ENCODE data around the gene NCAPG2.
"Not testable (repeated sequence)": the region's sequence is repeated elsewhere in the genome, so short reads cannot be mapped to it uniquely, and the experiment has no call there.

Gene NCAPG2

DNA sequence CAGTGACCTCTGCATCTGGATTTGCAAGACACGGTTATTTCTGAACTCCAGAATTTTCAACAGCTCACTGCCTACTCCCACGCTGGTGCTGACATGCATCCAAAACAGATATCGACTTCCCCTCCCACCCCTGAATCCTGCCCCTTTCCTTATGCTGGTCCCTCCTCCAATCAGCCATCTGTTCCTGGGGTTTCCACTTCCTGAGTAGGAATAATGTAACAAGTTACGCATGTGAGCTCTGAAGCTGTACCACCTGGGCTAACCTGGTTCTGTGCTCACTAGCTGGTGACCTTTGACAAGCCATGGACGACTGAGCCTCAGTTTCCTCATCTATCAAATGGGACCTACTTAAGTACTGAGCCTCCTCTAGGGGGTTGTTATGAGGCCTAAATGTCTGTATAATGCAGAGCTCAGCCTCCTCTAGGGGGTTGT lies 1.7 kb upstream of the NCAPG2 start:
- no peak for DNase-seq

DNA sequence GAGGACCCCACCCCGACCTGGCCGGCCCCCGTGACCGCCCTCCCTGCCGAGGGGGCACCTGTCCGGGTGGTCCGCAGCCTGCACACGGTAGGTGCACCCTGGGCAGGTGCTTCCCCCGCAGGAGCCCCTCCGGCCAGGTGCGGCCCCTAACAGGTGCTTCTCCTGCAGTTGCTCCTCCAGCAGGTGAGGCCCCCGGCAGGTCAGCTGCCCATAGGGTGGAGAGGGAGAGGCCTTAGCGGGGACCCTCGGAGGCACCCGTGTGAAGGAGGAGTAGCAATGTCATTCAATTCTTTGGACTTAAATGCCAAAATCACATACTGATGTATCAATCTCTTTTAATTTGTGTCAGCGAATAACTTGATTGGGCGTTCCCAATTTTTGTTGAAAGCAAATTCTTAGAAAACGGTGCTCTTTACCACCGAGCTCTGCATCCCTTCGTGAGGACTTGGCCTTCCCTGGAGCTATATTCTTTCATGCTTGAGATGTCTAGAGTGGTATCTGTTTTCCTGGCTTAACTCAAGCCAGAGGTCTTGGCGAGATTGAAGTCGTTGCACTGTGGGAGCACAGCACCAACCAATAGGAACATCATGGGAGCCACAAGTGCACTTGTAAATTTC lies 738 bp upstream of the NCAPG2 start:
- no peak for DNase-seq

DNA sequence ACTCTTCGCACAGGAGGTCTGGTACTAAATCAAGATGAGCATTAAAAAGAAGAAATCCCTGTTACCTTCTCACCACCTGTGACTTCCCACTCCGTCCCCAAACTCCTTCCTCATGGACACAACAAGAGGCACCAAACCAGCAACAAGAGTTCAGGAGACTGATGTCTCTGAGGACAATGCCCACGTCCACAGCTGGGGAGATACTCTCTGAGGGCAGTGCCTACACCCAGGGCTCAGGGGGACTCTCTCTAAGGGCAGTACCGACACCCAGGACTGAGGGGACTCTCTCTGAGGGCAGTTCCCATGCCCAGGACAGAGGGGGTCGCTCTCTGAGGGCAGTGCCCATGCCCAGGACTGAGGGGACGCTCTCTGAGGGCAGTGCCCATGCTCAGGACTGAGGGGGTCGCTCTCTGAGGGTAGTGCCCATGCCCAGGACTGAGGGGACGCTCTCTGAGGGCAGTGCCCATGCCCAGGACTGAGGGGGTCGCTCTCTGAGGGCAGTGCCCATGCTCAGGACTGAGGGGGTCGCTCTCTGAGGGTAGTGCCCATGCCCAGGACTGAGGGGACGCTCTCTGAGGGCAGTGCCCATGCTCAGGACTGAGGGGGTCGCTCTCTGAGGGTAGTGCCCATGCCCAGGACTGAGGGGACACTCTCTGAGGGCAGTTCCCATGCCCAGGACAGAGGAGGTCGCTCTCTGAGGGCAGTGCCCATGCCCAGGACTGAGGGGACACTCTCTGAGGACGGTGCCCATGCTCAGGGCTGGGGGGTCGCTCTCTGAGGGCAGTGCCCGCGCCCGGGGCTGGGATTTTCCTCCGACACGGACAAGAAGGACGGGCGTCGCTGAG lies 703 bp downstream of the NCAPG2 start:
- not testable (repeated sequence) for DNase-seq

DNA sequence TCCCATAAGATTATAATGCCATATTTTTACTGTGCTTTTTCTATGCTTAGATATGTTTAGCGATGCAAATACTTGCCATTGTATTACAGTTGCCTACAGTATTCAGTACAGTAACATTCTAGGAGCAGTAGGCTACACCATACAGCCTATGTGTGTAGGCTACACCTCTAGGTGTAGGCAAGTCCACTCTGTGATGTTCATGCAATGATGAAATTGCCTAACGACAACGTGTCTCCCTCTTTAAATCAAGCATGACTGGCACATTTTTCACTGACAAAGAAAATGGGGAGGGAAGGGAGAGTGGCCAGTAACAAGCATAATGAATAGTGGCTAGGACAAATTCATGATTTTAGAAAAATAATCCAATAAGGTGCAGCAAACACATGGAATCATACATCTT lies 1.7 kb downstream of the NCAPG2 start:
- DNase-seq, result no peak

DNA sequence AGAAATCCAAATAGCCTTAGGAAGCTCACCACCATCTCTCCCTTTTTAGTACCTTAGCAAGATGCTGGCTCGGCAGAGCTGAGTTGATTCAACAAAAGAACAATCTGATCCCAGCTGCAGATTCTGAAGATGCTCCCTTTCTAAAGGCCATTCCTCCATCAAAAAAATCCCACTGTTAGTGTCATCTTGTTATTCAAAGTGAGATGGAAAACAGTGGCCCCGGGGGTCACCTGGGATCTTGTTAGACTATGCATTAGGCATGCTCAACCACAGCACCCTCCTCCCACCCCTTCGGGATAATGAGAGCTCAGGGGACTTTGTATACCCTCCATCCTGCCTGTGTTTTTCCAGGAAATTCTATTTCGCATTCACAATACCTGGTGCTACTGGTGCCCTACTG lies 2.4 kb downstream of the NCAPG2 start:
- DNase-seq, result no peak

DNA sequence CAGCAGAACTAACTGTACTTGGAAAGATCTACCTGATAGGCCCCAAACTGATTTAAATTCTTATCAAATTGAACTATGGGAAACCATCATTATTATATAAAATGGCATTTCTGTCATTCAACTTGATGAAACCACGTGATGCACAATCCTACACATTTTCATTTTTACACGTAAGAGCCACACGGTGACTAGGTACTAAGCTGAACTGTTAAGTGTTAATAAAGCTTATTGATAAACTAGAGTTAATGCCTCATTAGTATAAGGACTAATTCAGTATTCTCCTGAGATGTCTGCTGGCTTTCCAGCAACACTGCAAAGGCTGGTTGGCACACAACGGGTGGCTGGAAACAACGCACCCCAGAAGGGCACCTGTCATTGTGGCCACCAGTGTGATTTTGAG lies 4.6 kb downstream of the NCAPG2 start:
- DNase-seq, result no peak

DNA sequence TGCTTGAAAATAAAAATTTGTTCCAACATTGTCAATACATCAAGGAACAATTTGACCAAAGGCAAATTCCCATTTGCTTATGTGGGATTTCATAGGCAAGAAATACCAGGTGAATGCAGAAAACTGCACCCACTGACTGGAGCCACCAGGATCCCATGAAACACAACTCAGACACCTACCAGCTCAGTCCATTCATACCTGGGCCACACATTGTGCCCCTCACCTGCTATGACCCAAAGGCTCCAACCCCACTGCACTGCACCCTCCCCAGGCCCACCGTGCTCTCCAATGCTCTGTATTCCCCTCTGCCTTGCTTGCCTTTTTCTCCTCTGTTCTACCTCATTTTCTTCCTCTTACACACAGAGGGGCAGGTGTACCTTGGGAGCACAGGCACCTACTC lies 5.3 kb downstream of the NCAPG2 start:
- DNase-seq, result no peak

DNA sequence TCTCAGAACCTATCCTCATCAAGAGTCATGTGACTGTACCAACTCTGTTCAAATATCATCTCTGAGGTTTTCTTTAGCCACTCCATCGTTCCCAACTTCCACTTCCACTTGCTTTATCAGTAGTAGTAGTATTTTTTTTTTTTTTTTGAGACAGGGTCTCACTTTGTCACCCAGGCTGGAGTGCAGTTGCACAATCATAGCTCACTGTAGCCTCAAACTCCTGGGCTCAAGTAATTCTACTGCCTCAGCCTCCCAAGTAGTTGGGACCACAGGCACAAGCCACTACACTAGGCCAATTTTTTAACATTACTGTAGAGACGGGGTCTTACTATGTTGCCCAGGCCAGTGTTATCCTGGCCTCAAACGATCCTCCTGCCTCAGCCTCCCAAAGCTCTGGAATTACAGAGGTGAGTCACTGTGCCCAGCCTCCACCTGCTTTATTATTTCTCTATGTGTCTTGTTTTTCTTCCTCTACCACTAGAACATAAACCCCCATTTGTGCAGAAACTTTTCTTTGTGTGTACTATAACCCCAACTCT lies 5.9 kb downstream of the NCAPG2 start:
- DNase-seq, result no peak

DNA sequence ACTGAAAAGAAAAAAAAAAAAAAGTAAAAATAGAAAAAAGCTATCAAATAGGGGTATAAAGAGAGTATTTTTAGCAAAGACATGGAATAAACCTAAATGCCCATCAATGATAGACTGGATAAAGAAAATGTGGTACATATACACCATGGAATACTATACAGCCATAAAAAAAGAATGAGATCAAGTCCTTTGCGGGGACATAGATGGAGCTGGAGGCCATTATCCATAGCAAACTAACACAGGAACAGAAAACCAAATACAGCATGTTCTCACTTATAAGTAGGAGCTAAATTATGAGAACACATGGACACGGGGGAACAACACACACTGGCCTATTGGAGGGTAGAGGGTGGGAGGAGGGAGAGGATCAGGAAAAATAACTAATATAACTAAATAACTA lies 7.0 kb downstream of the NCAPG2 start:
- not testable (repeated sequence) for DNase-seq

DNA sequence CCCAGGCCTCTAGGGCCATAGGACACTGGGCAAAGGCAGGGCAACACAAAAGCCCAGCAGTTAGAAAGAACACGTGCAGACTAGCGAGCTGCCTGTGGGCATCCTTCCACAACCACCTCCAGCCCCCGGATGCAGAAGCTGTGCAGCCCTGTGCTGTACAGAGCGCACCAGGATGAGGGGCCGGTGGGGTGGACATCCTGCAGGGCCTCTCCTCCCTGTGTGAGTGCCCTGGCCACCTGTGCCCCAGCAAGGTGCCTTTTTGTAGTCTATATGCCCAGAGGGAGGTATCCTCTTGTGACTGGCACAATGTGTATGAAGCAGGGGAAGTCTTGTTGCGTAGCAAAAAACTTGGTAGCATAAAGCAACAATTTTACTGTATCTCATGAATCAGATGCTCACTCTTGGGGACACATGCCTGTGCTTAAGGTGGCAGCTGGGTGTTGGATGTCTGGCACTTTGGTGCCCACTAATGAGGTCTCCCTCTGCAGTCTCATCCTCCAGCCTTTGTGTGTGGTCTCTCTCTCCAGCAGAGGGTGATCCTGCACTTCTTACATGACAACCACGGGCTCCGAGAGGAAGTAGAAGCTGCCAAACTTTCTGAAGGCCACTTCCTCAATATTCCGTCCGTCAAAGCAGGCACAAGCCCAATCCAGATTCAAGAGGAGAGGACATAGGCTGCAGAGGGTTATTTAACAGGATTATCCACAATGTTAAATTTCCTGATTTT lies 8.7 kb downstream of the NCAPG2 start:
- peak; percentile 83 for DNase-seq

DNA sequence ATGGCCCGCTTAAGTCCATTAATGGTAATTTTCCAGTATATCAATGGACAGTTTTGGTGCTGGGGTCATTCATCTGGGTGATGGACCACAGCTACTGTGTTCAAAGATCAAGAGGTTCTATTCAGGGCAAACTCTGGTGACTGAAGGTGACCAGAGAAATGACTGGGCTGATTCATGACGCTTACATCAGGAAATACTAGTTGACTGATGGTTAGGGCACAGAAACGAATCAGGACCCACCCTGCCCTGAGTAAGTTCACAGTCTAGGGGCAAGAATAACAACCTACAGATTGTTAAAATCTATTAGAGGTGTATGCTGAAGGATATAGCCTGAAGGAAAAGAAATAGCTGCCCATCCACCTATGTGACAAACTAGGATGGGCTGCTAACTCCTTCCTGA lies 9.5 kb downstream of the NCAPG2 start:
- DNase-seq, result no peak

DNA sequence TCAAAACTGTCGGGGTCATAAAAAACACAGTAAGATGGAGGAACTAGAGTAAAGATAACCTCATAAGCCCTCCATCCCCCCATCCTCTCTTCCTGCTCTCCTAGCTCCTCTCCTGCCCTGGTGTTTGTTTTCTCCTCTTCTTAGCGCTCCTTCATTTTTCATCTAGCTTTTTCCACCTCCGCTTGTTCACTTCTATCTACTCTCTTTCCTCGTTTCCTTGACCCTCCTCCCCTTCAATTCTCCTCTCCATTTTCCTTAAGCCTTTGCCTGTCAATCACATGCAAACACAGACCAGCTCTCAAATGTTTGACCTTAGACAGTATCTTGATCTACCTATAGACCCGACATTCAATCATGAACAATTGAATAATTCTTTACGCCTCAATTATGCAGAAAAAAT lies 10.0 kb downstream of the NCAPG2 start:
- DNase-seq, result no peak

DNA sequence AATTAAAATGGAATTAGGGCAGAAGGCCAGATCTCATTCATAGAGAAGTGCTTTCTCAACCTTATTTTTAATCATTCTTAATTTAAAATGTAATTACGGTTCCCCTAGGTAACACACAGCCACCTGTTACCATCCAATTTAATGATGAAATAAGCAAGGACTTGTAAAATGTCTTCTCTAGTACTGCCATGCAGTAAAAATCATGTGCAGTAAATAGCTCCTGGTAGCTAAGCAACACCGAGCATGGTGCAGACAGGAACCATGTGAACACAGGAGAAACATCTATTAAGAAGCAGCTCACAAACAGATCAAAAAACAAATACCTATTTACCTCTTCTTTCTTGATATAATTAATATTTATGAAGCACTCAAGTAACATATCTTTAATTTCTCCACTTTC lies 15.1 kb downstream of the NCAPG2 start:
- no peak for DNase-seq

DNA sequence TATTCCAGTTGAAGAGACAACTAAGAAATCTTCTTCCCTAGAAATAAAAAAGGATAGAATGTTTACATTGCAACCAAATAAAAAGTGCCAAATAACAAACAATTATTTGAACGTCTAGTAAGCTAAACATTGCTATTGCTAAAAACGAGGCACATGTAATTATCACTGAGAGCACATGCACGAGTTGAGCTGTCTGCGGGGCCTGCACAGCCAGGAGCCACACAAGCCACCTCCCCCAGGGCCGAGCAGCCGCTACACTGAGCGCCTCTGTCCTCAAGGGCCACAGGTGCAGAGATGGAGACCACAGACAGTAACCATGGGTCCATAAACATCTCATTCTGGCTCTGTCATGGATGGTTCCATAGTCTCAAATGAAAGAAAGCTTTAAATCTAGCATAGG lies 17.2 kb downstream of the NCAPG2 start:
- DNase-seq, result no peak

DNA sequence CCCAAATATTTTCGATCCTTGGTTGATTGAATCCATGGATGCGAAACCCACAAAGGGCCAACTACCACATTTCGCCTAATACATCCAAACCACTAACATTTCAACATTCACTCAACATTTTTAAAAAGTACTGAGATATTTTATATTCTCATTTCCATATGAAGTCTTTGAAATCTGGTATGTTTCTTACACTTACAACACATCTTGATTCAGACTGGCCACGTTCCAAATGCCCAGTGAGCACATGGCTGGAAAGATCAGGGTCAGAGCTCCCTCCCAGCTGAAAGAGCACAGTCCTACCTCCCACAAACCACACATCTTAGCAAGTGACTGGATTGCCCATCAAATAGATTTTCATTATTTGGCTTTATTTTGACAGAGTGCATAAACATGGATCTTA lies 18.9 kb downstream of the NCAPG2 start:
- DNase-seq, result peak; percentile 73

DNA sequence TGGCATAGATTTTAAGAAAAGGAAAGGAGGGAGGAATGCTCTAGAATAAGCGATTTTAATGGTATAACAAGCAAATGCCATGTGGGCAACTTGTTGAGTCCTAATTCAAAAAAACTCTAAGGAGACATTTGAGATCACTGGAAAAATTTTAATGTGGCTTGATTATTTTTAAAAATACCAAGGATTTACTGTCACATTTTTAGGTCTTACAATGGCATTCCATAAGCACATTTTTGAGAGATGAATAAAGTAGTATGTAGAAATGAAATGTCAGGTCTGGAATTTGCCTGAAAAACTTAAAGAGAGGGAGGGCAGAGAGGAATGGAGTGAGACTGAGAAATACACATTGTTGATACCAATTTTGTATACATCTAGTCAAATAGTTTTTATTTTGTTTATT lies 20.3 kb downstream of the NCAPG2 start:
- peak; percentile 72 for DNase-seq

DNA sequence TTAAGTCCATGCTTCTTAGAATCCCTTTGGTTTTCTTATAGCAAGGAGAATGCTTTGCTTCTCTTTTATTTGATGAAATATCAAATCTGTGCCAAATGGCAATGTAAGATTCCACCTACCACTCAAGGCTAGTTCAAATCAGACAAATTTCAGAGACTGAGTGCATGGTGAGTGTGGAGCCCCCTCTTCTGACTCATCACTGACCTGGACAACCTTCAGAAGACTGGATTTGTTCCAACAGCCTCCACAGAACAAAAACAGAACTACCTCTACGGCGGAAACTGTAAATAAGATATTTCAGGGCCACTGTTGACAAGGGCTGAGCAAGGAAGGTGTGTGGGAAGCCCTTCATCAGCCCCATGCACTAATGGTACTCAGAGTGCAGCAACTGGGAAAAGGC lies 21.1 kb downstream of the NCAPG2 start:
- DNase-seq, result peak; percentile 37

DNA sequence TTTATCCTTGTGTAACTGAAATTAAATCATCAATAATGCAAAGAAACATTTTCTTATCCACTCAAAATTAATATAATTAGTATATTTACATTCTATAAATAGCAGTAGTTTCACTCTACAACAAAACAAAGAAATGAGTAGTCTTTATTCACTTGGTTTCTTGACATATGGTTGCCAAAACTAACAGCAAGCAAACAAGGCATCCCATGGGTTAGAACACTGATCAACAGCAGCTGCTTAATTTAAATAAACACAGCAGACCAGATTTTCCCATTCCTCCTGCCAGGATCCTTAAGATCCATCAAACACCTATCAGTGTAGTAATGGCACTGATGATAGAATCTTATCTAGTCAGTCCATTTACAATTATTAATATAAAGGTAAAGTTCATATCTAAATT lies 22.1 kb downstream of the NCAPG2 start:
- DNase-seq, result no peak

DNA sequence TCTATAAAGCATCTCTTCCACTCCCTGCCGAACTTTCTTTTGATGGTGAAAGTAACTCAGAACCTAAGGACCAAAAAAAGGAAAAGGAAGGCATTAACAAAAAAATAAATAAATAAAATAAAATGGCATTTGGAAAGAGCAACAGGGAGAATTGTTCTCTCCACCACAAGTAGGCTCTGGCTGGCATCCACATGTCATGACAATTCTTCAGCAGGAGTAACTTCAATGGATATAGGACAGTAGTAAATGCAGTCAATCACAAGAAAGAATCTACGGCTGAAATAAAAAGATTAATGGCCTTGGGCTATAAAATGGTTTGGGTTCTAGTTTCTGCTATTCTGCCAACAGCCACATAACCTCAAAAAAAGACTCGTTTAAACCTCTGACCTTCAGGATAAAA lies 23.9 kb downstream of the NCAPG2 start:
- no peak for DNase-seq

DNA sequence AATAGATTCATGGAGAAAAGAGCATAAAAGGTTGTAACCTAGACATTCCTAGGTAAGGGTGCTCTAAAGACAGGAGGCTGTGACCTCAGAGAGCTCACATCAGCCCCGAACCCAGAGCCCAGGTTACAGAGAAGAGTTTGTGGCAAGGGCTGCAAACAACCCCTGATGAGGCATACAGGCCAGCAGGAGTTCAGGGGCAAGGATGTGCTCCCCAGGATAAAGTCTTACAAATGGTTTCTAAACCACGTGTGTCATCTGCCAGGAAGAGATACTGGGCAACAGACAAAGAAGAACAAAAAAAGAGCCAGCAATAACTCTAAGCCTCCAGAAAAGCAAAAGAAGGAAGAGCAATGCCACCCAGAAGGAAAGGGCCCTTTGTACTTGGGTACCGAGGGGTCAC lies 27.7 kb downstream of the NCAPG2 start:
- no peak for DNase-seq

DNA sequence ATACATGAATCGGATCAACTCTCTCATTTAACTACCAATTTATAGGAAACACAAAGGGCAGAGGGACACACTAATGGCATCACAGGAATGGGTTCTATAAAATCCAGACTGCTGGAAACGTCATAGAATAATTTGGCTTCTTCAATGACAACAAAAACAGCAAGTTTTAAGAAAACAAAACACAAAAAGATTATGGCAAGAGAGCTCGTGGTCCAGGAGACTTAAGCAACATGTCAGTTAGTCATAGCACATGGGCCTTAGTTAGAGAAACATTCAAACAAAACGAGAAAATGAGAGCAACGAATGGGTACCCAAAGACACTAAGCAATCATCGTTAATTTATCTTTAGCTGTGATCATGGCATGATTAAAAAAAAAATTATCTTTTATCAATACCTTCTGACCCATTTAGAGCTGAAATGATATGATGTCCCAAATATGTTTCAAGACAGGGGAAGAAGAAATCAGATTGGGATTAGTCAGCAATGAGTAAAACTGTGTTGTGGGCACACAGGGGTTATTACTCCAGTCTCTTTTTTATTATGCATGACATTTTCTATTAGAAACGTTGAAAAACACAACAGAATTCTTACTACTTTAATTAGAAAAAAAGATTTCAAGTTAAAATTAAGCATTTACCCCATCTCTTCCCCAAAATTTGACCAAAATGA lies 28.3 kb downstream of the NCAPG2 start:
- DNase-seq, result no peak

DNA sequence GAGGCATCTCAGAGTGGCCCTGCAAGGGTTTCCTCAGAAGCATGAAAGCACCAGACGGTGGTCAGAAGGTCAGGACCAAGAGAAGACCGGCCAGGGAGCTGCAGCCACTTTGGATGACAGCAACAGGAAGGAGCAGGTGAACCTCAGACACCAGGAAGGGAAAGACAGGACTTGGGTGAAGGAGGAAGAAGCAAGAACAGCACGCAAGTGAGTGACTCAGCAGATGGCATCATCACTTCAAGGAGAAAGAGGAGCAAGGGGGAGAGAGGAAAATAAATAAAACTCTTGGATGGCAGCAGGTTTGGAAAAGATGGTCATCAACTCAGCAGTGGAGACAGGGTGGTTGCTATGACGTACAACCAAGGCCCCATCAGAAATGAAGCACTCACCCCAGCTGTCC lies 31.6 kb downstream of the NCAPG2 start:
- DNase-seq, result no peak

DNA sequence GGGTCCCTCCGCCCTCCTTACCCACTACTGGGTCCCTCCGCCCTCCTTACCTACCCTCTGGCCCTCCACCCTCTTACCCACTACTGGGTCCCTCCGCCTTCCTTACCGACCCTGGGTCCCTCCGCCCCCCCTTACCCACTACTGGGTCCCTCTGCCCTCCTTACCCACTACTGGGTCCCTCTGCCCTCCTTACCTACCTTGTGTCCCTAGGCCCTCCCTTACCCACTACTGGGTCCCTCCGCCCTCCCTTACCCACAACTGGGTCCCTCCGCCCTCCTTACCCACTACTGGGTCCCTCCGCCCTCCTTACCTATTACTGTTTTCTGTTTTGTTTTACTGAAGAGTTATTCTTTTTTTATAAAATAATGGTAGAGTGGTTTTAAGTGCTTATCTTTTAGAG lies 36.5 kb downstream of the NCAPG2 start:
- not testable (repeated sequence) for DNase-seq
